SU-DHL-6 (cell line): ENCODE data around the gene ACACB.

Experiments used
- CTCF ChIP-seq: fragments of 200-600 bp; sonication (generic); IDR thresholded peaks from one replicate; pipeline ENCODE4 v1.5.1; 2017; ENCODE audit warnings: antibody characterized with exemption, mild to moderate bottlenecking, low read length, moderate library complexity; ENCODE audit not compliant: insufficient read depth, poor library complexity, severe bottlenecking
- EZH2phosphoT487 ChIP-seq: fragments of 200-600 bp; sonication (generic), shearing (Covaris generic); conservative IDR thresholded peaks from 2 replicates; pipeline ENCODE4 v1.6.1; 2018; ENCODE audit warnings: mild to moderate bottlenecking, antibody characterized with exemption, low read length, moderate library complexity, mixed read lengths

GRCh38 chr12:109288571-109288970, 172.2 kb downstream of the ACACB start:
- no peak for TF ChIP-seq CTCF
- no peak for TF ChIP-seq EZH2phosphoT487
